Epithelial cell of proximal tubule (primary cell): Measurements from ENCODE around the gene SPG7. TPM values are rescaled to one million over a fixed set of nuclear protein-coding genes. Genes with fewer than 3 reads are reported as not detected.
A peak's percentile ranks its signal among the peaks of the same experiment; 100 is the strongest.

Experiments used
- DNase-seq: peaks from one replicate; pipeline ENCODE4 v3.0.0-alpha.2; 2011; ENCODE audit warnings: low read depth
- H3K4me3 ChIP-seq: 2 replicates; pipeline ENCODE4 v1.5.1; 2011; ENCODE audit warnings: low read depth, mild to moderate bottlenecking, low read length
- total RNA-seq: library from RNA; depleted of rRNA; stranded (reverse); fragments of >200 nt; gene quantifications from 2 replicates; pipeline ENCODE4 v1.2.3, GENCODE V29; 2015
- TF ChIP-seq, protein P1 (sequence below): conservative IDR thresholded peaks from 2 replicates; pipeline ENCODE4 v1.5.1; 2012; ENCODE audit warnings: low read depth, mild to moderate bottlenecking, low read length

Gene SPG7
- total RNA-seq, 1 donor from 2014 or later = 66.7 TPM

DNA sequence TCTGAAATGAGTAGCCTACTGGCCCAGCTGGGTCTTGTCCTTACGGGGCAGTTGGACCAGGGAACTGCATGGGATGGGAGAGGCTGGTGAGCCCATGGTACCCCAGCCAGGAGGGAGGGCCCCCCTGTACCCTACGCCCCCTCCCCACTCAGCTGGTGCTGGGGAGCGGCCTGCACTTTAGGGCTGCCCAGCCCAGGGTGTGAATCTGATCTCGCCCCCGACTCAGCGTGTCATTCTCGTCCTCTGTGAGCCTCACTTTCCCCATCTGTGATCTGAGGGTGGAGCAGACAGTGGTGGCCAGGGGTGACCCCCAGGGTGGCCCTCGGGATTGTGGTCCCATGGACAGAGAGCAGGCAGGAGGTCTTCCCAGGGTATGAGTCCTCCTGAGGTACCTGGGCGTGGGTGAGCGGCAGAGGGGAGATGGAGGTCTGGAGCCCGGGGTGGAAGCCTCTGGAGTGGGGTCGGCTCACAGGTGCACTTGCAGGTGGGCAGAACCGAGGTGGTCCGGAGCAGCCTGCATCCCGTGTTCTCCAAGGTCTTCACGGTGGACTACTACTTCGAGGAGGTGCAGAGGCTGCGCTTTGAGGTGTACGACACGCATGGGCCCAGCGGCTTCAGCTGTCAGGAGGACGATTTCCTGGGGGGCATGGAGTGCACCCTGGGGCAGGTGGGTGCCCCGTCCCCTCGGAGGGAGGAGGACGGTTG, 69.0 kb downstream of the SPG7 start:
- TF ChIP-seq, protein P1, sequence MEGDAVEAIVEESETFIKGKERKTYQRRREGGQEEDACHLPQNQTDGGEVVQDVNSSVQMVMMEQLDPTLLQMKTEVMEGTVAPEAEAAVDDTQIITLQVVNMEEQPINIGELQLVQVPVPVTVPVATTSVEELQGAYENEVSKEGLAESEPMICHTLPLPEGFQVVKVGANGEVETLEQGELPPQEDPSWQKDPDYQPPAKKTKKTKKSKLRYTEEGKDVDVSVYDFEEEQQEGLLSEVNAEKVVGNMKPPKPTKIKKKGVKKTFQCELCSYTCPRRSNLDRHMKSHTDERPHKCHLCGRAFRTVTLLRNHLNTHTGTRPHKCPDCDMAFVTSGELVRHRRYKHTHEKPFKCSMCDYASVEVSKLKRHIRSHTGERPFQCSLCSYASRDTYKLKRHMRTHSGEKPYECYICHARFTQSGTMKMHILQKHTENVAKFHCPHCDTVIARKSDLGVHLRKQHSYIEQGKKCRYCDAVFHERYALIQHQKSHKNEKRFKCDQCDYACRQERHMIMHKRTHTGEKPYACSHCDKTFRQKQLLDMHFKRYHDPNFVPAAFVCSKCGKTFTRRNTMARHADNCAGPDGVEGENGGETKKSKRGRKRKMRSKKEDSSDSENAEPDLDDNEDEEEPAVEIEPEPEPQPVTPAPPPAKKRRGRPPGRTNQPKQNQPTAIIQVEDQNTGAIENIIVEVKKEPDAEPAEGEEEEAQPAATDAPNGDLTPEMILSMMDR = no peak
- peak overlapping the region; percentile 72 for H3K4me3 ChIP-seq
- DNase-seq = no peak

DNA sequence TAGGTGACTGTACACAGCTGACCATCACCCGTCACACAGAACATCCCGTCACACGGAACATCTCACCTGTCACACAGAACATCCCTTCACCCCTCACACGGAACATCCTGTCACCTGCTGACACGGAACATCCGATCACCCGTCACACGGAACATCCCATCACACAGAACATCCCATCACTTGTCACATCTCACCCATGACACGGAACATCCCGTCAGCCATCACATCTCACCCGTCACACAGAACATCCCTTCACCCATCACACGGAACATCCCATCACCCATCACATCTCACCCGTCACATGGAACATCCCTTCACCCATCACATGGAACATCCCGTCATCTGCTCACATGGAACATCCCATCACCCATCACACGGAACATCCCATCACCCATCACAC, 71.1 kb downstream of the SPG7 start:
- H3K4me3 ChIP-seq = no peak overlapping the region
- no peak for DNase-seq
- TF ChIP-seq, protein P1 = no peak

DNA sequence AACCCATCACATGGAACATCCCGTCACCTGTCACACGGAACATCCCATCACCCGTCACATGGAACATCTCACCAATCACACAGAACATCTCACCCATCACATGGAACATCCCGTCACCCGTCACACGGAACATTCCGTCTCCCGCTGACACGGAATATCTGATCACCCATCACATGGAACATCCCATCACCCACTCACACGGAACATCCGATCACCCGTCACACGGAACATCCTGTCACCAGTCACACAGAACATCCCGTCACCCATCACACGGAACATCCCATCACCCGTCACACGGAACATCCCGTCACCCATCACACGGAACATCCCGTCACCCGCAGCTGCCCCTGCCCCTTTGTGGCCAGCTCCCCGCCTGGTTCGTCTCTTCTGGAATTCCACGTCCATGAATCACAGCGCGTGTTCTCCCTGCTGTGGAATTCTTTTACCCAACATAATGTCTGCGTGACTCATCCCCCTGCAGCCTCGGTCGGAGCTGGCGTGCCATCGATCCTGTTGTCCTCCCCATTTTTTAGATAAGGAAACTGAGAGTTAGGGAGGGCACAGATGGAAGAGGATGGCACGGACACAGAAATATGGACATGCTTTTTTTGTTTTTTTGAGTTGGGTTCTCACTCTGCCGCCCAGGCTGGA, 73.0 kb downstream of the SPG7 start:
- DNase-seq = peak; percentile 94
- H3K4me3 ChIP-seq = no peak overlapping the region

DNA sequence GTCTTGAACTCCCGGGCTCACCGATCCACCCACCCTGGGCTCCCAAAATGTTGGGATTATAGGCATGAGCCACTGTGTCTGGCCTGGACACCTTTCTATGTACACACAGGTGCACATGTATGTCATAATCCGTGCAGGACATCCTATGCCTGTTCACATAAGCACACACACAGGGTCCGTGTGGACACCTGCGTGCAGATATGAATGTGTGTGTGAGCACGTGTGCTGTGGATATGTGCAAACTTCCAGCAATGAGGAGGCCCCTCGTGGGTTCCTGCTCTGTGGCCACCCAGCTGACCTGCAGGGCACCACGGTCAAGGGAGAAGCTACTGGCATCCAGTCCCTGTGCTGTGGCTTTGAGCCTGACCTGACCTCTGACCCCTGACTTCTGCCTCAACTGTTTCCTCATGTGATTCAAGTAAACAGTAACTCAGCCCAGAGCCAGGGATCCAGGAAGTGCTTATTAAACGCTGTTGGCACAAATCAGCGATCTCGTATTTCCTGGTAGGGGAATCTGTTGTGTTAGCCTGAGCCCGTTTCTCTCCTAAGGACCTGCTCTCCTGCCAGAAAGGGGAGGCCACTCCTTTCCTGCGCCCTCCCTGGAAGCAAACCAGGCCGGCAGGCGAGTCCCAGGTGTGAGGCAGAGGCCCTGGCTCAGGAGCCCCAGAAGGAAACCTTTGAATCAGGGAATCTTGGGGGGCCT, 73.8 kb downstream of the SPG7 start:
- H3K4me3 ChIP-seq = no peak overlapping the region
- TF ChIP-seq, protein P1 = no peak
- no peak for DNase-seq

More for the DNA sequence above, 73.0 kb downstream of the SPG7 start:
- TF ChIP-seq, protein P1 = no peak

DNA sequence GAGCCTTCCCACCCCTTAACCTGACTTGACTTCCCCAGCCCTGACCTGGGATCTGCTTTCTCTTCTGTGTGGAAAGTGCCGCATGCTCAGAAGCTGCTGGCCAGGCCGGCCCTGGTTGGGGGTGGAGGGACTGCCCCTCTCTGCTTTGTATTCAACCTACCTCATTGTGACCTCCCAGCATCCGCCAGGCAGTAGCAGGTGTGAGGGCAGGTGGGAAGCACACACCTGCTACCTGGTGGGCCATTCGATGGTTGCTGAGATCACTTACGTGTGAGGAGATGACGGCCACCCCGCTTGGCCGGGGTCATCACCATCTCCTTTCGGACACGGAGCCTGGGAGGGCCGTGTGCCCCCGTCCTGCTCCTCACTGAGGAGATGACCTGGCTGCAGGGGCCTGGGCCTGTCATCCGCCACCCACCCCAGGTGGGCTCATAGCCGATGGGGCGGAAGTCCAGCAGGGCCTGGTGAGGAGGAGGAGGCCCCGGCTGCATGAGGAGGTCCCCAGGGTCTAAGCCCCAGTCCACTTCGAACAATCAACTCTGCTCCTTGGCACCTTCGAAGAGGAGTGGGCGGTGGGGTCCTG, 74.5 kb downstream of the SPG7 start:
- H3K4me3 ChIP-seq = no peak overlapping the region
- DNase-seq = no peak
- TF ChIP-seq, protein P1 = no peak

DNA sequence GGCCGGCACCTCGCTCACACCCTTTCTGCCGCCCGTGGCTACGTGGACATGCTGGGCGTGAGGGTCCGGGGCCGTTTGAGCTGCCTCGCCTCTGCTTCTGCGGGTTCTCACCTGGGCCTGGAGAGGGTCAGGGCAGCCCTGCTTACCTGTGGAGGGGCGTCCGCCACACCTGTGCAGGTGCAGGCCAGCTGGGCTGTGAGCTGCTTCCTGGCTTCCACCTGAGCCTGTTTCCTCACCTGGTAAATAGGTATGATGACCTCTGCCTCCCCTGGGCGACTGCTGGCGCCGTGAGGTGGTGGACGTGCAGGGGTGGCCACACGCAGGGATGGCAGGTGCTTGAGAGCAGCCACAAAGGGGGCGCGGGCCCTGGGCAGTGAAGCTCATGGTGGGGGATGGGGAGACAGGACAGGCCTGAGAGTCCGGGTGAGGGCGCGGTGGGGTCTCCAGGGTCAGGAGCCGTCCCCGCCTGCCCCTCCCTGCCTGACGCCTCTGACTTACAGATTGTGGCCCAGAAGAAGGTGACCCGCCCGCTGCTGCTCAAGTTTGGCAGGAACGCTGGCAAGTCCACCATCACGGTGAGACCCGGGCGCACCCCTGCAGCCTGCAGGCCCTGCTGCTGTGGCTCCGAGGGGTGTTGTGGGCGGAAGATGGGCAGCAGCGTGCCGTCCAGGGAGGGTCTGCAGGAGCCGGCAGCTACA, 75.1 kb downstream of the SPG7 start:
- DNase-seq = no peak
- TF ChIP-seq, protein P1 = no peak
- no peak overlapping the region for H3K4me3 ChIP-seq
